Cardiac fibroblast (primary cell): Measurements from ENCODE around the gene MFAP5.
A peak's percentile ranks its signal among the peaks of the same experiment; 100 is the strongest.
"Not testable (repeated sequence)": the region's sequence is repeated elsewhere in the genome, so short reads cannot be mapped to it uniquely, and the experiment has no call there.

Experiments
- DNase-seq, 2 donors: peaks; one replicate each; pipeline versions ENCODE4 v3.0.0 to v3.0.0-alpha.2; 2010; ENCODE audit warnings: low read depth in 2 of 2
- H3K4me3 ChIP-seq, 2 donors: replicated peaks in 1 of 2; 1 replicate in 1 of 2; 2 replicates in 1 of 2; pipeline ENCODE4 v1.5.1; 2011; ENCODE audit warnings: low read depth in 2 of 2, low read length in 2 of 2, mild to moderate bottlenecking in 2 of 2, moderate library complexity in 1 of 2
- TF ChIP-seq, protein P1 (sequence below): IDR thresholded peaks from one replicate; pipeline ENCODE4 v1.5.1; 2011; ENCODE audit warnings: low read depth, mild to moderate bottlenecking, low read length, inconsistent platforms

Gene MFAP5

GRCh38 chr12:8637244-8637643, 25.4 kb downstream of the MFAP5 start:
- TF ChIP-seq, protein P1, sequence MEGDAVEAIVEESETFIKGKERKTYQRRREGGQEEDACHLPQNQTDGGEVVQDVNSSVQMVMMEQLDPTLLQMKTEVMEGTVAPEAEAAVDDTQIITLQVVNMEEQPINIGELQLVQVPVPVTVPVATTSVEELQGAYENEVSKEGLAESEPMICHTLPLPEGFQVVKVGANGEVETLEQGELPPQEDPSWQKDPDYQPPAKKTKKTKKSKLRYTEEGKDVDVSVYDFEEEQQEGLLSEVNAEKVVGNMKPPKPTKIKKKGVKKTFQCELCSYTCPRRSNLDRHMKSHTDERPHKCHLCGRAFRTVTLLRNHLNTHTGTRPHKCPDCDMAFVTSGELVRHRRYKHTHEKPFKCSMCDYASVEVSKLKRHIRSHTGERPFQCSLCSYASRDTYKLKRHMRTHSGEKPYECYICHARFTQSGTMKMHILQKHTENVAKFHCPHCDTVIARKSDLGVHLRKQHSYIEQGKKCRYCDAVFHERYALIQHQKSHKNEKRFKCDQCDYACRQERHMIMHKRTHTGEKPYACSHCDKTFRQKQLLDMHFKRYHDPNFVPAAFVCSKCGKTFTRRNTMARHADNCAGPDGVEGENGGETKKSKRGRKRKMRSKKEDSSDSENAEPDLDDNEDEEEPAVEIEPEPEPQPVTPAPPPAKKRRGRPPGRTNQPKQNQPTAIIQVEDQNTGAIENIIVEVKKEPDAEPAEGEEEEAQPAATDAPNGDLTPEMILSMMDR = no peak
- no peak for DNase-seq
- H3K4me3 ChIP-seq = no peak overlapping the region

DNA sequence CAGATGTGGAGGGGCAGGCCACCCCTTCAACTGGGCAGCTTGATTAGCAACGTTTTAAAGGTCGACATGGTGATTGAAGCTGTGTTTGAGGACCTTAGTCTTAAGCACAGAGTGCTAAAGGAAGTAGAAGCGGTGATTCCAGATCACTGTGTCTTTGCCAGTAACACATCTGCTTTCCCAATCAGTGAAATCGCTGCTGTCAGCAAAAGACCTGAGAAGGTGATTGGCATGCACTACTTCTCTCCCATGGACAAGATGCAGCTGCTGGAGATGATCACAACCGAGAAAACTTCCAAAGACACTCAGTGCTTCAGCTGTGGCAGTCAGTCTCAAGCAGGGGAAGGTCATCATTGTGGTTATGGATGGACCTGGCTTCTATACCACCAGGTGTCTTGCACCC, 26.0 kb downstream of the MFAP5 start:
- TF ChIP-seq, protein P1 = no peak
- DNase-seq = no peak
- H3K4me3 ChIP-seq = no peak overlapping the region

DNA sequence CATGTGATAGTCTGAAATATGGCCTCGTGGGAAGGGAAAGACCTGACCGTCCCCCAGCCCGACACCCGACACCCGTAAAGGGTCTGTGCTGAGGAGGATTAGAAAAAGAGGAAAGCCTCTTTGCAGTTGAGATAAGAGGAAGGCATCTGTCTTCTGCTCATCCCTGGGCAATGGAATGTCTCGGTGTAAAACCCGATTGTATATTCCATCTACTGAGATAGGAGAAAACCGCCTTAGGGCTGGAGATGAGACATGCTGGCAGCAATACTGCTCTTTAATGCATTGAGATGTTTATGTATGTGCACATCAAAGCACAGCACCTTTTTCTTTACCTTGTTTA, 26.6 kb downstream of the MFAP5 start:
- not testable (repeated sequence) for H3K4me3 ChIP-seq, DNase-seq

GRCh38 chr12:8635342-8636006, 27.2 kb downstream of the MFAP5 start:
- H3K4me3 ChIP-seq, DNase-seq: not testable (repeated sequence)

GRCh38 chr12:8630131-8630530, 32.5 kb downstream of the MFAP5 start:
- TF ChIP-seq, protein P1 = no peak

GRCh38 chr12:8629486-8630033, 33.1 kb downstream of the MFAP5 start:
- DNase-seq = peak; percentile 26 to 83
- H3K4me3 ChIP-seq = no peak overlapping the region
- TF ChIP-seq, protein P1 = no peak

More at GRCh38 chr12:8630131-8630530, 32.5 kb downstream of the MFAP5 start:
- H3K4me3 ChIP-seq = no peak overlapping the region
- no peak for DNase-seq

DNA sequence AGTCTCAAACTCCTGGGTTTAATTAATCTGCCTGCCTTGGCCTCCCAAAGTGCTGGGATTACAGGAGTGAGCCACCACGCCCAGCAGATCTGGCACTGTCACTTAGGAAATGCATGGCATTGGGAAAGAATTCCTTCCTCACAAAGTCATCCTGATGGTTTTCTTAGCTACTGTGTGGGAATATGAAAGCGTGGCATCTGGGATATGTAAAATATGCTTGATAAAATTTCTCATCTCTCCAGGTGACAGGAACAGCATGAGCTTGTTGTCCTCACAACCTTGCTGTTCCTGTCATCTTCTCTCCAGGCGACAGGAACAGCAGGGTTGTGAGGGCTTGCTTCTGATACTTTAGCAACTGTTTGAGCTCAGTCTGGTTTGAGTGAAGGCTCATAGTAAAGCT, 33.9 kb downstream of the MFAP5 start:
- peak in 1 of 2 donors; percentile 23 for DNase-seq
- TF ChIP-seq, protein P1 = no peak
- no peak overlapping the region for H3K4me3 ChIP-seq

DNA sequence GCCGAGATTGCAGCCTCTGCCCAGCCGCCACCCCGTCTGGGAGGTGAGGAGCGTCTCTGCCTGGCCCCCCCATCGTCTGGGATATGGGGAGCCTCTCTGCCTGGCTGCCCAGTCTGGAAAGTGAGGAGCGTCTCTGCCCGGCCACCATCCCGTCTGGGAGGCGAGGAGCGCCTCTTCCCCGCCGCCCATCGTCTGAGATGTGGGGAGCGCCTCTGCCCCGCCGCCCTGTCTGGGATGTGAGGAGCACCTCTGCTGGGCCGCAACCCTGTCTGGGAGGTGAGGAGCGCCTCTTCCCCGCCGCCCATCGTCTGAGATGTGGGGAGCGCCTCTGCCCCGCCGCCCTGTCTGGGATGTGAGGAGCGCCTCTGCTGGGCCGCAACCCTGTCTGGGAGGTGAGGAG, 37.9 kb downstream of the MFAP5 start:
- not testable (repeated sequence) for DNase-seq, H3K4me3 ChIP-seq
